DMS114 treated with DMSO at 0.1 percent for 48 hours (cell line): ENCODE measurements around the gene PKIB.
"Not testable (repeated sequence)": the region's sequence is repeated elsewhere in the genome, so short reads cannot be mapped to it uniquely, and the experiment has no call there.

Experiments
- DNase-seq: peaks from one replicate; lab custom pipeline; 2025; ENCODE audit not compliant: unreplicated experiment; lab: John Stamatoyannopoulos, UW

PKIB gene

DNA sequence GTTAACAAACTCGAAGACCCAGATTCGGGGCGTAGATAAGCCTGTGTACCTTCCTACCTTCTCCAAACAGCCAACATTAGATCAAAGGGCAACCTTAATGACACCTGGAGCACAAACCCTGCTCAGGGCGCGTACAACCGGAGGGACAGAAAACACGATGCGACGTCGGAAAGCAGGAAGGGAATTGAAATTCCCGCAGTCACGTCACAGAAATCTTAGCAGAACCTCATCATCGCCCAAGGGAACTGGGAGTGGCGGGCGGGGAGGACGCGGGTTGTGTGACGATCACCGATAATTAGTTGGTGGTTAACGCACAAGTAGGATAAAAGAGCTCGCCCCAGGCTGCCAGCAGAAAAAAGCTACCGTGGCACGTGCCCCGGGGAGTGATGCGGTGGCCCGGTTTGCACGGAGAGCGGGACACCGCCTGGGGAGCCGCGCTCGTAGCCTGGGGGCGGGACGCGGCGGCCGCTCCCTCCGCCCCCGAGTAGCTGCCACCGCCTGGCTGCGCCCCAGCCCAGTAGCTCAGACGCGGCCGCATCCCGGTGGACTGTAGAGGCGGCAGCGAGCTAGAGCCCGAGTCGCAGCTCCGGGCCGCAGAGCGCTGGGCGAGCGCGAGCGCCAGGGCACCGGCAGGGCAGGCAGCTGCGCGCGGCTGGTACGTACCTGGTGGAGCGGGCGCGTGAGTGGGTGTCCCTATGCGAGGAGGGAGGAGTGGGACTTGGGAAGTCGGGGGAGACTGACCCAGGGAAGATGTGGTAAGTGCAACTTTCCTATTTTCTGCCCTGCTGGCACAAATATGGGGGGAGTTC, at the start of gene PKIB:
TSS of gene PKIB (plus strand) at position 525 of the 809 bp plus-strand sequence. CDS start 107,390 bp downstream, outside the sequence.
- peak; percentile 54 for DNase-seq

DNA sequence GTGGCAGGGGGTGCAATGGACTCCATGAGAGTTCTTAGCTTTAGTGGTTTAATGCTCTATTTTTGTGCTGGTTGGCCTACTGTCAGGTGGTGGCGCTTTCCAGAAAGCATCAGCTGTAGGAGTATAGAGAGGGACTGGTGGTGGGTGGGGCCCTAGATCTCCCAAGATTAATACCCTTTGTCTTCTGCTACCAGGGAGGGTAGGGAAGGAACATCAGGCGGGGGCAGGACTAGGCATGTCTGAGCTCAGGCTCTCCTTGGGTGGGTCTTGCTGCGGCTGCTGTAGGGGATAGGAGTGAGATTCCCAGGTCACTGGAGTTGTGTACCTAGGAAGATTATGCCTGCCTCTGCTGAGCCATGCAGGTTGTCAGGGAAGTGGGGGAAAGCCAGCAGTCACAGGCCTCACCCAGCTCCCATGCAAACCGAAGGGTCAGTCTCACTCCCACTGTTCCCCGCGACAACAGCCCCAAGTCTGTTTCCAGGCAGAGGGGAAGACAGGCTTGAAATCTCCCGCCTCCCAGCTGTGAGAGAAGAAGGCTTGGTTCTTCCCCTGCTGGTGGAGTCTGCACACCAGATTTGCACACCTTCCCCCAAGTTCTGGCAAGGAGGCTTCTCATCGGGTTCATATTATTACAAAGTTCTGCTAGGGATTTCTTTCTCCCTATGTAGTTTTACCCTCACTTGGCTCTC, 46.7 kb upstream of the PKIB start:
- no peak for DNase-seq

DNA sequence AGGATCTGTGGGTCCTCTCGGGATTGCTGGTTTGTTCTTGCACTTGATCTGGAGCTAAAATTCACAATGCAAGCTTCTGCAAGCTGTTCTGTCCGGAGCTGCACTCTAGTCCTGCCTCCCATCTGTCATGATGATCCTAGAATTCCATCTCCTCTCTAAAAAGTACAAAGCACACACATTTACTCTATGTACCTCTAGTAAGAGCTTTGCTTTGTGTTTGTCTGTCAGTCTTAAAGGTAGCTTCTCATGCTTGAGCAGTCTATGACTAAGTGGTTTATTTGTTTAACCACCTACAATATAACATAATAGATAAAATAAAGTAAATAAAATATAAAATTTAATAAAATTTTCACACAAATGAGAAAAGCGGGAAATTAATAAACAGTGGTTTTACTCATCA, 46.0 kb upstream of the PKIB start:
- no peak for DNase-seq

GRCh38 chr6:122565708-122566107, 44.5 kb upstream of the PKIB start:
- no peak for DNase-seq

- DNase-seq = no peak
Observed at GRCh38 chr6:122567034-122567433, 43.2 kb upstream of the PKIB start.

- DNase-seq = no peak
Observed at GRCh38 chr6:122568350-122568749, 41.9 kb upstream of the PKIB start.

- DNase-seq = no peak
Observed at GRCh38 chr6:122568797-122569221, 41.4 kb upstream of the PKIB start.

GRCh38 chr6:122569230-122569771, 40.9 kb upstream of the PKIB start:
- DNase-seq = no peak

DNA sequence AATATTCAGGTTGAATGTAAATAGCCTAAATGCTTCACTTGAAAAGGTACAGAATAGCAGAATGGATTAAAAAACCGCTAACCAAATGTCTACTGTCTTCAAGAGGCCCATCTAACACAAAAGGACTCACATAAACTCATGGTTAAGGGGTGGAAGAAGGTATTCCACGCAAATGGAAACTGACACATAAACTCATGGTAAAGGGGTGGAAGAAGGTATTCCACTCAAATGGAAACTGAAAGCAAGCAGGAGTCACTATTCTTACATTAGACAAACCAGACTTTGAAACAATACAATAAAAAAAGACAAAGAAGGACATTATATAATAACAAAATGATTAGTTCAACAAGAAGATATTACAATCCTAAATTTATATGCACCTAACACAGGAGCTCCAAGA, 38.3 kb upstream of the PKIB start:
- DNase-seq = no peak

- no peak for DNase-seq
Observed at GRCh38 chr6:122576888-122577287, 33.3 kb upstream of the PKIB start.

DNA sequence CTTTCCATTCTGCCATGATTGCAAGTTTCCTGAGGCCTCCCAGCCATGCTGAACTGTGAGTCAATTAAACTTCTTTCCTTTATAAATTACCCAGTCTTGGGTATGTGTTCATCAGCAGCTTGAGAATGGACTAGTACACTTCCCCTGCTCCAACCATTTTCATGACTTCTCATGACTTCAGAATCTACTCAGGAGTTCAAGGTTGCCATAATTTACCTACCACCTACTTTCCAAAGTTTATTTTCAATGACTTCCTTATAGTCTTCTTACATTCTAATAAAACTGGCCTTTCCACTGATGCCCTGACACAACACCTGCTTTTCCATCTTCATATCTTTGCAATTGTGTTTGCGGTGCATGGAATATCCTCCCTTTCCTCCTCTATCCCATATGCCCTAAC, 31.2 kb upstream of the PKIB start:
- DNase-seq = no peak

GRCh38 chr6:122580737-122581136, 29.5 kb upstream of the PKIB start:
- DNase-seq = no peak

DNA sequence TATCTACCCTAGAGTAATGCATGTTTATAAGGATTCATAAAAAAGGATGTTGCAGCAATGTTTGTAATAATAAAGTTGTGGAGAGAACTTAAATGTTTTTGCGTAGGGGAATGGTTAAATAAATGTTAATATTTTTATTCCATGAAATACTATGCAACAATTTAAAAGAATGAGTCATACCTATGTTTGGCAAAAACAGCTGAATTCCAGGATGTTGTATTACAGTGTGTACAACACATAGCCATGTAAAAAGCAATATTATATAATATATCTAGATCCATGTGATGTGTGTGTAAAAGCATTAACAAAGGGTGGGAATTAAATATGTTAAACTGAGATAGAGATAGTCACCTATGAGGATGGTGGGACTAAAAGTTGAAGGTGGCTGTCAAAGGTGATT, 21.1 kb upstream of the PKIB start:
- no peak for DNase-seq

DNA sequence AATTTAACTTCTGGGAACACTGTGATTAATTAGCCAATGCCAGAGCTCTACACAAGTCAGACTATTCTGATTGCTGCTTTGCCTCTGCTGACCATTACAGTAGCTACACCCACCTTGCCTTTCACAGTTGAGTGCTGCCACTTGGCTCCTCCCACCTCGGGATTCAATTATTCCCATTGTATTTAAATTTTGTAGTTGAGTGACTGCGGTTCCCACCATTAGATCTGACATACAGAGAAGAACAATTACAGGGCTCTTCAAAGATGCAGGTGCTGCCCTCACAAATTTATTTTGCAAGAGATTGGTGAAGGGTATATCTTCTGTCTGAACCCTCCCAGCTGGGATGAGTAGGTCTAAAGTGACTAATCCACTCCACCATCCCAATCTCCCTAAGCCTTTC, 11.9 kb upstream of the PKIB start:
- DNase-seq = not testable (repeated sequence)

DNA sequence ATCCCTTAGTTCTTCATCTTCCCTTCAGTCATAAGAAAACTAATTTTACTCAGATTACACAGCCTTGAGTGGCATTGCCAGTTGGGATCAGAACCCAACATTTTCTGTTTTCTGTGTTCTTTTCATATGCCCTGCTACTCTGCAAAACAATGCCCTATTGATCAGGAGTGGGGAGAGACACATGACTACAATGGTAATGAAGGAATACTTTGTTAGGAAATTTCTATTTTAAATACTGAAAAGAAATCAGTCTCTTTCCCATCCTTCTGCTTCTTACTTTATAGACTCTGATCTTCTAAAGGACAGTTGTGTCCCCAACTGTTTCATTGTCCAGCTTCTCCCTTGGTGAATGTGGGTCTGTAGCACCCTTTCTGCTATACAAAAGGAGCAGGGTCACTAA, 5.5 kb upstream of the PKIB start:
- DNase-seq = no peak

DNA sequence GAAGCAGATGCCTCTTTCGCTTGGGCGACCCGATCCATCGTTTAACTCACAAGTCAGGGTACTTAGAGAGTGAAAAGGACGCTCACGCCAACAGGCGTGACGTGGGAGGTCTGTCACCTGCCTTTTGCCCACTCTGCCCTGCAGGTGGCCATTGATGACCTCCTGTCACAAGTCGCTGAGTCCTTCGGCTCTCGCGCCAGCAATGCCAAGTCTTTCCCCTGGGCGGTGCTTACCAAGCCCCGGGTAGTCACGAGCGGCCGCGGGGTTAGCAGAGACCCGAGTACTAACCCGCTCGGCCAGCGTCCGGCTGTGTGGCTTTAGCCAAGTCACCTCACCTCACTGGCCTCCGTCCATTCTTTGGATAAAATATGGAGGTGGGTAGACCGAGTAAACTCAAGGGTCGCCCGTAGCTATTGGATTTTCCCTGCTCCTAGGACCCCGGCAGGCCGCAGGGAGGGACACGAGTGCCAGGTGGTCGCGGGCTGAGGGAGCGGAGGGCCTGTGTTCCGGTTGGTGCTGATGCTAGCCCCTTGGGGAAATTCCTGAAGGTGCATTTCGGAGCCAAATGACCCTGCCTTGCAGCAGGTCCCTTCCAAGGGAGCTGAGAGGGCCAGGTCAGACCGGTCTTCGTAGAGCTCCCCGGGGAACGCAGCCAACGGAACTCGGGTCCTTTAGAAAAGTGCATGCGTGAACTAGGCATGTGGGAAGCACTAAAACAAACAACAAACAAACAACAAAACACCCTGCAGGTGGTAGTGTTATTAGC, 668 bp downstream of the PKIB start:
- no peak for DNase-seq

DNA sequence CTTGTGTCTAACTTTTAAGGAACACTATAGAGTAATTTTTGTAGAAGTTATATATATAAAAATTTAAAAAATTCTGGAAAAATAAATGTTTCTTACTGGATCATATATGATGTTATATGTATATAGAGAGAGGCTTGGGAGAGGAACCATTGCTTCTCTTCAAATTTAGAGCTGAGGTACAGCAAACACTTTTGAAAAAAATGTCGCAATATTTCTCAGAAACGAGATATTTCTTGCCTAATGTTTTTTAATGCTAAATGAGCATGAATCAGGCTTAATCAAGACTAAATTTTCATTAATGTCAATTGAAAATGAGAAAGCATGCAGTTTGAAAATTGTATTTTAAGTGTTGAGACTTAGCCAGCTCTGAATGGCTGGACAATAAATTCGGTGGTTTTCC, 2.6 kb downstream of the PKIB start:
- DNase-seq = no peak

- no peak for DNase-seq
Observed at GRCh38 chr6:122614303-122614702, 4.1 kb downstream of the PKIB start.

DNA sequence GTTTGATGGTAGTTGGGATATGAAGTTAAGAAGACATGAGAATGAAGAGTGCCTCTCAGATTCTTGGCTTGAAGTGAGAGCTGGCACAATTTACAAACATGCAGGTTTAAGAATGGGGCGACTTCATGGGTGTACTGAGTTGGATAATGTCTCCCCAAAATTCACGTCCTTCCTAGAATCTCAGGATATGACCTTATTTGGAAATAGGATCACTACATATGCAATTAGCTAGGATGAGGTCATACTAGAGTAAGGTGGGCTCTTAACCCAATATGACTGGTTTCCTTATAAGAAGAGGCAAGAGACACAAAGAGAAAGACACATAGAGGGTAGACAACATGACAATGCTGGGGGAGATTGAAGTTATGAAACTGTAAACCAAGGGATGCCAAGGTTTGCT, 5.2 kb downstream of the PKIB start:
- no peak for DNase-seq

DNA sequence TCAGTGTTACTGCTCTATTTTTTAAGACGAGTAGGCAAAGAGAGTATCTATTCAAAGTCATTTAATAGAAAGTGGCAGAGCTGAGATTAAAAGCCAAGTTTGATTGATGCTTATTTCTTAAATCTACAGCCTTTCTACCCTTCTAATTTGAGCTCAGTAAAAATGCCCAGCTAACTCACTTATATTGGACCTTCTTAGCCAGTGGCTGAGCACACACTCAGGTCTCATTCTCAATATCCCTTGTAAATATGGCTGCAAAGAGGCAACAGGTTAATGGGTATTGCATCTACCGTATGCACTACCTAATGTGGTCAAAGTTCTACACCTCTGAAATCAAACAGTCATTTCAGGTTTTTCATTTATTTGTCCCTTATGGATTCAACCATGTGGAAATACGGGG, 6.7 kb downstream of the PKIB start:
- no peak for DNase-seq

- no peak for DNase-seq
Observed at GRCh38 chr6:122619309-122619708, 9.1 kb downstream of the PKIB start.

GRCh38 chr6:122620428-122620827, 10.2 kb downstream of the PKIB start:
- no peak for DNase-seq
